K562 (cell line): ENCODE measurements around the gene C1orf56. TPM values are rescaled to one million over a fixed set of nuclear protein-coding genes. Genes with fewer than 3 reads are reported as not detected.

ENCODE experiments used
- ATAC-seq: fragments of 200-7000 bp; cut with Tn5 transposase; 3 replicates; pipeline ENCODE4 v1.9.1; 2020; ENCODE audit warnings: moderate library complexity
- BruUV-seq: library from RNA; stranded (reverse); fragments of 400-500 nt; replicated peaks from 2 replicates; lab custom pipeline; 2021; lab: Mats Ljungman, UMichigan
- CTCF ChIA-PET: fragments of 300-600 bp; formaldehyde crosslinking; extraction: SDS; loops from one replicate; lab custom pipeline; 2021; ENCODE audit warnings: low intra/inter-chr PET ratio; lab: Yijun Ruan, JAX
- POLR2A ChIA-PET: fragments of 300-600, 350-650 bp; sonication (Branson Sonifier 250); formaldehyde crosslinking; extraction: SDS; loops from one replicate; lab custom pipeline; 2021; ENCODE audit warnings: antibody characterized with exemption, inconsistent platforms; lab: Yijun Ruan, JAX
- DNase-seq, 4 experiments: peaks; one replicate each; pipeline versions ENCODE4 v3.0.0 to v3.0.0-alpha.2; 2011 to 2018; ENCODE audit warnings: low spot score in 3 of 4, mixed read lengths in 3 of 4; ENCODE audit errors: extremely low read depth in 1 of 4
- FAIRE-seq: peaks from 2 replicates; lab custom pipeline; 2011; peaks lifted over from hg19 to GRCh38; lab: Jason Lieb, UNC
- H2AFZ ChIP-seq: 2 replicates; pipeline ENCODE4 v1.6.0; 2011; ENCODE audit warnings: low read depth, low read length, control low read depth, inconsistent platforms
- H3K27ac ChIP-seq: fragments of 200-600 bp; 3 replicates; pipeline ENCODE4 v1.8.0; 2011; ENCODE audit warnings: low read depth, mild to moderate bottlenecking, control low read depth, inconsistent platforms, low read length, moderate library complexity, mixed read lengths; ENCODE audit errors: extremely low read depth
- H3K27me3 ChIP-seq, 2 experiments: fragments of 300-600 bp in 1 of 2; 2 replicates in 1 of 2; 3 replicates in 1 of 2; pipeline versions ENCODE4 v1.6.0 to v1.8.0; 2011; ENCODE audit warnings: inconsistent platforms in 2 of 2, low read length in 2 of 2, mild to moderate bottlenecking in 1 of 2, mixed read lengths in 1 of 2, moderate library complexity in 1 of 2; ENCODE audit not compliant: control insufficient read depth in 2 of 2, insufficient read depth in 2 of 2
- H3K36me3 ChIP-seq: fragments of 300-600 bp; 3 replicates; pipeline ENCODE4 v1.8.0; 2011; ENCODE audit warnings: mild to moderate bottlenecking, low read length, inconsistent platforms; ENCODE audit not compliant: control insufficient read depth, insufficient read depth
- H3K4me1 ChIP-seq, 2 experiments: fragments of 200-600 bp in 1 of 2; replicated peaks in 1 of 2; 2 replicates in 1 of 2; 3 replicates in 1 of 2; pipeline versions ENCODE4 v1.5.1 to v1.8.0; 2011; ENCODE audit warnings: inconsistent platforms in 2 of 2, low read length in 2 of 2, mild to moderate bottlenecking in 1 of 2, mixed read lengths in 1 of 2, moderate library complexity in 1 of 2; ENCODE audit not compliant: control insufficient read depth in 2 of 2, insufficient read depth in 2 of 2
- H3K4me2 ChIP-seq: 2 replicates; pipeline ENCODE4 v1.6.1; 2011; ENCODE audit warnings: low read length, control low read depth, inconsistent platforms, mixed read lengths; ENCODE audit not compliant: insufficient read depth
- H3K4me3 ChIP-seq: fragments of 200-600 bp; sonication (generic), shearing (Covaris generic); 2 replicates; pipeline ENCODE4 v1.5.1; 2016; ENCODE audit warnings: control low read depth, inconsistent platforms
- H3K79me2 ChIP-seq: fragments of 200-600 bp; 3 replicates; pipeline ENCODE4 v1.8.0; 2011; ENCODE audit warnings: low read length, inconsistent platforms; ENCODE audit not compliant: control insufficient read depth, insufficient read depth
- H3K9ac ChIP-seq, 2 experiments: 2 replicates each; pipeline versions ENCODE4 v1.6.0 to v1.6.1; 2011; ENCODE audit warnings: low read depth in 2 of 2, low read length in 2 of 2, control low read depth in 1 of 2, inconsistent platforms in 1 of 2, mild to moderate bottlenecking in 1 of 2, mixed read lengths in 1 of 2; ENCODE audit not compliant: insufficient read depth in 1 of 2
- H3K9me1 ChIP-seq: one replicate; pipeline ENCODE4 v1.6.0; 2011; ENCODE audit warnings: inconsistent platforms, mild to moderate bottlenecking, low read length, moderate library complexity; ENCODE audit not compliant: control insufficient read depth, insufficient read depth
- H3K9me3 ChIP-seq: replicated peaks from 2 replicates; pipeline ENCODE4 v1.5.1; 2011; ENCODE audit warnings: low read depth, low read length, inconsistent platforms; ENCODE audit not compliant: control insufficient read depth, insufficient read depth
- H4K20me1 ChIP-seq: replicated peaks from 2 replicates; pipeline ENCODE4 v1.6.1; 2011; ENCODE audit warnings: low read length, inconsistent platforms, mixed read lengths; ENCODE audit not compliant: control insufficient read depth, insufficient read depth
- CBX8 ChIP-seq: fragments of 200-600 bp; sonication (generic); IDR thresholded peaks from 2 replicates; pipeline ENCODE4 v1.6.1; 2012; ENCODE audit warnings: borderline replicate concordance, mixed run types, low read depth, mild to moderate bottlenecking, moderate library complexity, mixed read lengths, low read length, control low read depth, inconsistent platforms; ENCODE audit not compliant: poor library complexity, severe bottlenecking; ENCODE audit errors: extremely low read depth
- FOSL1 ChIP-seq: fragments of 200-800 bp; sonication (Bioruptor generic); conservative IDR thresholded peaks from 2 replicates; pipeline ENCODE4 v1.6.1; 2016; ENCODE audit warnings: missing genetic modification characterization, missing compliant biosample characterization
- GATAD2B ChIP-seq: fragments of 450-650 bp; IDR thresholded peaks from 2 replicates; pipeline ENCODE4 v1.6.1; 2017; ENCODE audit warnings: mild to moderate bottlenecking, borderline replicate concordance
- HDAC2 ChIP-seq: fragments of 450-650 bp; IDR thresholded peaks from 2 replicates; pipeline ENCODE4 v1.6.1; 2016; ENCODE audit warnings: mild to moderate bottlenecking
- MYBL2 ChIP-seq, 2 experiments: fragments of 450-650 bp in 1 of 2; sonication (generic) in 1 of 2; formaldehyde crosslinking in 1 of 2; IDR thresholded peaks; 2 replicates each; pipeline versions ENCODE4 v1.6.1 to v1.8.1; 2017 to 2022; ENCODE audit warnings: borderline replicate concordance in 1 of 2, inconsistent platforms in 1 of 2, low read depth in 1 of 2, mild to moderate bottlenecking in 1 of 2, missing genetic modification reagents in 1 of 2, moderate library complexity in 1 of 2
- MYC ChIP-seq, 2 experiments: fragments of 250-450 bp in 1 of 2; sonication (Bioruptor Pico) in 1 of 2; IDR thresholded peaks; 2 replicates each; pipeline versions ENCODE4 v1.5.1 to v1.6.1; 2012 to 2021; ENCODE audit warnings: low read depth in 2 of 2, borderline replicate concordance in 1 of 2, improper control_type of control experiment in 1 of 2, low read length in 1 of 2, mild to moderate bottlenecking in 1 of 2, moderate library complexity in 1 of 2
- POLR2A ChIP-seq: fragments of 450-650 bp; conservative IDR thresholded peaks from 2 replicates; pipeline ENCODE4 v1.6.1; 2016
- POLR2B ChIP-seq: fragments of 450-650 bp; IDR thresholded peaks from 2 replicates; pipeline ENCODE4 v1.6.1; 2018; ENCODE audit warnings: low read depth; ENCODE audit not compliant: partially characterized antibody
- RUNX1 ChIP-seq: sonication (generic); IDR thresholded peaks from 2 replicates; pipeline ENCODE4 v1.6.1; 2016; ENCODE audit warnings: antibody characterized with exemption, low read depth
- WGBS: fragments of 100-300 bp; shearing (Covaris generic); methylation state at CpG from one replicate; pipeline ENCODE4 v1.1.6; 2016; ENCODE audit warnings: low coverage, mixed read lengths; ENCODE audit not compliant: insufficient coverage; ENCODE audit errors: missing lambda C conversion rate; 5-methylcytosine and 5-hydroxymethylcytosine counted together
- in situ Hi-C: fragments of 300-500 bp; cut with MboI; formaldehyde crosslinking; loops from 4 replicates; pipeline ENCODE4 v1.15.0; 2018; ENCODE audit warnings: inconsistent platforms, mixed read lengths
- intact Hi-C: fragments of 100-400 bp; cut with micrococcal nuclease; formaldehyde crosslinking; loops from 2 replicates; pipeline ENCODE4 v1.14.2; 2022
- polyA plus RNA-seq, 8 experiments: library from polyadenylated mRNA; depleted of rRNA in 4 of 8; stranded (reverse) in 5 of 8; unstranded in 3 of 8; fragments of >200 nt; fragmentation: Nextera tagmentation in 2 of 8; fragmentation: Illumina TruSeq in 1 of 8; extraction: Ambion mirVana in 2 of 8; extraction: Trizol in 1 of 8; gene quantifications; 2 replicates each; pipeline versions ENCODE4 v1.2.1 to v1.2.3, GENCODE V29; 2011 to 2014; ENCODE audit warnings: inconsistent platforms in 1 of 8, missing spikeins in 1 of 8
- total RNA-seq, 7 experiments: library from RNA; depleted of rRNA in 6 of 7; stranded (reverse); fragments of >200 nt in 6 of 7; fragmentation: Illumina TruSeq in 2 of 7; extraction: Trizol in 2 of 7; gene quantifications; 2 replicates each; pipeline versions ENCODE4 v1.2.1 to v1.2.3, GENCODE V29; 2011 to 2021; ENCODE audit warnings: low replicate concordance in 1 of 7
- TF ChIP-seq, protein P1 (sequence below): sonication (generic); formaldehyde crosslinking; IDR thresholded peaks from 2 replicates; pipeline ENCODE4 v1.8.0; 2023; ENCODE audit warnings: missing genetic modification reagents, mild to moderate bottlenecking, borderline replicate concordance
- TF ChIP-seq, protein P2 (sequence below): fragments of 250-450 bp; sonication (Bioruptor Pico); IDR thresholded peaks from 2 replicates; pipeline ENCODE4 v1.4.0; 2020; ENCODE audit warnings: mild to moderate bottlenecking, moderate library complexity, borderline replicate concordance

C1orf56 gene
- total and polyA plus RNA-seq, 9 of the 15 experiments (the other 6 are each of a cell fraction or from before 2014, with no cell fraction given), result 0.18 to 15.7 (median 1.1) TPM

DNA sequence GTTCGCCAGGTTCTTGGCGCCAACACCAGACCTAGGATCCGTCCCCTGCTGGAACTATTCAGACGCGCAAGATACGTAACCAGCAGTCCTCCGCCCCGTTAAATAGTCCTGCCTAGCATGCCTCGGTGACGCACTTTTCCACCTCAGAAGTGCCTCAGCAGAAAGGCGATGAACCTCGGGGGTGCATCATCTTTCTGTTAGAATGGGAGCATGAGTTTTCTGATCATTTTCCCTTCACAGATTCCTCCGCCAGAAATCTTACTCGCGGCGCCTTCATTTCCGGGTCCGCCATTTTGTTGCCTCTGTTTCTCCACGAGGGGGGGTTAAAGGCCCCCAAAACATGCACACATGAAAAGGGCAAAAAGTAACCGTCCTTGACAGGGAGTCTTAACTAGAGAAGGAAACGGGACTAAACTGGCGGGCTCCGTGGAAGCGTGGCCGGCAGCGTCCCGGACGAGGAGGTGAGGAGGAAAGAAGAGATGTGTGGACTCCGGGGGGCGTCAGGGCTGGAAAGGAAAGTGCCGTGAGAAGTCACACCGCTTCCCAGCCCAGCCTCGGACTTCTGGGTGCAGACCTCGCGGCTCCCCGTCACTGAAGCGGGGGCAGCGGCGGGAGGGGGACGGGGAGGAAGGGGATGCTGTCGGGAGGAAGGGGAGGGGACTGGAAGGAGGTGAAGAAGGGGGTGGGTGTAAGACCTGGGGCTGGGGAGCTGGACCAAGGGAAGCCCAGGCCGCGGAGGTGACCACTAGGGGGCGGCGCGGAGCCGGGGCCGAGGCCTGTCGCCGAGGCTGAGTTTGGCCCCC, 23.1 kb downstream of the C1orf56 start, which contains the start of gene GABPB2:
TSS of gene GABPB2 (plus strand) at position 288 of the 803 bp plus-strand sequence. CDS start 17,429 bp downstream, outside the sequence.
- ChIA-PET CTCF (interaction anchor here (0.7 kb wide), 2 partner anchors 12 to 86 kb away, joined by 4 read pairs; partner anchors contain the start of gene TNFAIP8L2), POLR2A (interaction anchor here (0.5 to 1.8 kb wide), 14 partner anchors 9 to 1183 kb away, joined by 3 to 7 read pairs (median 4); partner anchors contain the start of genes CDC42SE1 and MLLT11)
- DNase-seq (peak; percentile 92 to 94 (median 93)), ATAC-seq (peak; percentile 89), FAIRE-seq (peak; percentile 94)
- no peaks in the 10 kb centered on the region for H3K9me3 ChIP-seq
- H3K4me3 ChIP-seq, result peak within 1 kb of the TSS; percentile 82
- H3K4me1 ChIP-seq, result peaks cover 20 to 29% of the 10 kb centered on the region in 2 experiments
- H3K9ac ChIP-seq, result peak within 1 kb of the TSS; percentile 93 to 94
- no peaks in the 10 kb centered on the region for H3K27me3 ChIP-seq
- H3K79me2 ChIP-seq, result peaks cover 21% of the 10 kb centered on the region
- peak within 1 kb of the TSS; percentile 98 for H2AFZ ChIP-seq
- peak within 1 kb of the TSS; percentile 97 for H3K4me2 ChIP-seq
- no peaks in the 10 kb centered on the region for H4K20me1 ChIP-seq
- H3K36me3 ChIP-seq, result peaks cover 25% of the 10 kb centered on the region; the same call in 1 of the 3 replicates
- in situ Hi-C loops, result no loop called here
- TSS peak; percentile 59 for BruUV-seq
- no peaks in the 10 kb centered on the region for H3K9me1 ChIP-seq
- intact Hi-C loops, result loop anchor here (2.0 to 5.0 kb wide), 2 partner anchors 46 to 63 kb away; partner anchors contain the start of genes MINDY1 and PRUNE1
- WGBS, result 0% methylated on average over 29 of the region's 50 CpGs
- peak within 1 kb of the TSS; percentile 98 for H3K27ac ChIP-seq
- TF ChIP-seq MYC (IDR thresholded peaks at IDR 0.05; ENCODE audit: low read depth, low read length), result peak; percentile 91
- TF ChIP-seq MYC (CRISPR knock-in tag; IDR thresholded peaks at IDR 0.05; ENCODE audit: borderline replicate concordance, low read depth), result peak; percentile 98
- TF ChIP-seq POLR2A, result peak; percentile 91
- peak; percentile 92 for TF ChIP-seq HDAC2
- no peak for TF ChIP-seq RUNX1
- peak; percentile 55; the same call in 1 of the 2 replicates for TF ChIP-seq FOSL1 (tag)
- TF ChIP-seq MYBL2 (IDR thresholded peaks at IDR 0.05; ENCODE audit: low read depth), result peak; percentile 76
- TF ChIP-seq MYBL2 (CRISPR knock-in tag; IDR thresholded peaks at IDR 0.05; ENCODE audit: borderline replicate concordance), result no peak
- TF ChIP-seq, protein P1, sequence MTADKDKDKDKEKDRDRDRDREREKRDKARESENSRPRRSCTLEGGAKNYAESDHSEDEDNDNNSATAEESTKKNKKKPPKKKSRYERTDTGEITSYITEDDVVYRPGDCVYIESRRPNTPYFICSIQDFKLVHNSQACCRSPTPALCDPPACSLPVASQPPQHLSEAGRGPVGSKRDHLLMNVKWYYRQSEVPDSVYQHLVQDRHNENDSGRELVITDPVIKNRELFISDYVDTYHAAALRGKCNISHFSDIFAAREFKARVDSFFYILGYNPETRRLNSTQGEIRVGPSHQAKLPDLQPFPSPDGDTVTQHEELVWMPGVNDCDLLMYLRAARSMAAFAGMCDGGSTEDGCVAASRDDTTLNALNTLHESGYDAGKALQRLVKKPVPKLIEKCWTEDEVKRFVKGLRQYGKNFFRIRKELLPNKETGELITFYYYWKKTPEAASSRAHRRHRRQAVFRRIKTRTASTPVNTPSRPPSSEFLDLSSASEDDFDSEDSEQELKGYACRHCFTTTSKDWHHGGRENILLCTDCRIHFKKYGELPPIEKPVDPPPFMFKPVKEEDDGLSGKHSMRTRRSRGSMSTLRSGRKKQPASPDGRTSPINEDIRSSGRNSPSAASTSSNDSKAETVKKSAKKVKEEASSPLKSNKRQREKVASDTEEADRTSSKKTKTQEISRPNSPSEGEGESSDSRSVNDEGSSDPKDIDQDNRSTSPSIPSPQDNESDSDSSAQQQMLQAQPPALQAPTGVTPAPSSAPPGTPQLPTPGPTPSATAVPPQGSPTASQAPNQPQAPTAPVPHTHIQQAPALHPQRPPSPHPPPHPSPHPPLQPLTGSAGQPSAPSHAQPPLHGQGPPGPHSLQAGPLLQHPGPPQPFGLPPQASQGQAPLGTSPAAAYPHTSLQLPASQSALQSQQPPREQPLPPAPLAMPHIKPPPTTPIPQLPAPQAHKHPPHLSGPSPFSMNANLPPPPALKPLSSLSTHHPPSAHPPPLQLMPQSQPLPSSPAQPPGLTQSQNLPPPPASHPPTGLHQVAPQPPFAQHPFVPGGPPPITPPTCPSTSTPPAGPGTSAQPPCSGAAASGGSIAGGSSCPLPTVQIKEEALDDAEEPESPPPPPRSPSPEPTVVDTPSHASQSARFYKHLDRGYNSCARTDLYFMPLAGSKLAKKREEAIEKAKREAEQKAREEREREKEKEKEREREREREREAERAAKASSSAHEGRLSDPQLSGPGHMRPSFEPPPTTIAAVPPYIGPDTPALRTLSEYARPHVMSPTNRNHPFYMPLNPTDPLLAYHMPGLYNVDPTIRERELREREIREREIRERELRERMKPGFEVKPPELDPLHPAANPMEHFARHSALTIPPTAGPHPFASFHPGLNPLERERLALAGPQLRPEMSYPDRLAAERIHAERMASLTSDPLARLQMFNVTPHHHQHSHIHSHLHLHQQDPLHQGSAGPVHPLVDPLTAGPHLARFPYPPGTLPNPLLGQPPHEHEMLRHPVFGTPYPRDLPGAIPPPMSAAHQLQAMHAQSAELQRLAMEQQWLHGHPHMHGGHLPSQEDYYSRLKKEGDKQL (CRISPR knock-in tag), result no peak
- TF ChIP-seq GATAD2B, result 0 out of 2 replicates have a peak, but pooled peaks have one; percentile 54
- no peak for TF ChIP-seq CBX8
- TF ChIP-seq POLR2B, result peak; percentile 52
- TF ChIP-seq, protein P2, sequence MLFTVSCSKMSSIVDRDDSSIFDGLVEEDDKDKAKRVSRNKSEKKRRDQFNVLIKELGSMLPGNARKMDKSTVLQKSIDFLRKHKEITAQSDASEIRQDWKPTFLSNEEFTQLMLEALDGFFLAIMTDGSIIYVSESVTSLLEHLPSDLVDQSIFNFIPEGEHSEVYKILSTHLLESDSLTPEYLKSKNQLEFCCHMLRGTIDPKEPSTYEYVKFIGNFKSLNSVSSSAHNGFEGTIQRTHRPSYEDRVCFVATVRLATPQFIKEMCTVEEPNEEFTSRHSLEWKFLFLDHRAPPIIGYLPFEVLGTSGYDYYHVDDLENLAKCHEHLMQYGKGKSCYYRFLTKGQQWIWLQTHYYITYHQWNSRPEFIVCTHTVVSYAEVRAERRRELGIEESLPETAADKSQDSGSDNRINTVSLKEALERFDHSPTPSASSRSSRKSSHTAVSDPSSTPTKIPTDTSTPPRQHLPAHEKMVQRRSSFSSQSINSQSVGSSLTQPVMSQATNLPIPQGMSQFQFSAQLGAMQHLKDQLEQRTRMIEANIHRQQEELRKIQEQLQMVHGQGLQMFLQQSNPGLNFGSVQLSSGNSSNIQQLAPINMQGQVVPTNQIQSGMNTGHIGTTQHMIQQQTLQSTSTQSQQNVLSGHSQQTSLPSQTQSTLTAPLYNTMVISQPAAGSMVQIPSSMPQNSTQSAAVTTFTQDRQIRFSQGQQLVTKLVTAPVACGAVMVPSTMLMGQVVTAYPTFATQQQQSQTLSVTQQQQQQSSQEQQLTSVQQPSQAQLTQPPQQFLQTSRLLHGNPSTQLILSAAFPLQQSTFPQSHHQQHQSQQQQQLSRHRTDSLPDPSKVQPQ (CRISPR knock-in tag), result no peak
